Activated B cell treated with CpG ODN at 0.5 μM for 24 hours (primary cell): ENCODE measurements around the gene ANO6. TPM values are rescaled to one million over a fixed set of nuclear protein-coding genes. Genes with fewer than 3 reads are reported as not detected.

Experiments used
- ATAC-seq: fragments of 200-7000 bp; cut with Tn5 transposase; one replicate; pipeline ENCODE4 v1.10.0; 2021; ENCODE audit warnings: low read depth, mild to moderate bottlenecking, moderate library complexity
- CTCF ChIA-PET: fragments of 350-600 bp; sonication (Branson Sonifier 250); formaldehyde crosslinking; loops from one replicate; lab custom pipeline; 2021; ENCODE audit warnings: antibody characterized with exemption; lab: Charles Lee
- POLR2A ChIA-PET: fragments of 350-600 bp; sonication (Branson Sonifier 250); formaldehyde crosslinking; loops from one replicate; lab custom pipeline; 2021; ENCODE audit warnings: antibody characterized with exemption; lab: Charles Lee
- DNase-seq: peaks from one replicate; pipeline ENCODE4 v3.0.0; 2022
- H3K27ac Mint-ChIP-seq: one replicate; pipeline ENCODE4 v1.8.0; 2020; ENCODE audit warnings: mixed read lengths
- H3K27me3 Mint-ChIP-seq: one replicate; pipeline ENCODE4 v1.8.0; 2021; ENCODE audit warnings: mixed read lengths
- H3K36me3 Mint-ChIP-seq: one replicate; pipeline ENCODE4 v1.8.0; 2021; ENCODE audit warnings: low read depth, mixed read lengths
- H3K4me1 Mint-ChIP-seq: one replicate; pipeline ENCODE4 v1.8.0; 2021; ENCODE audit warnings: mixed read lengths
- H3K4me3 Mint-ChIP-seq: one replicate; pipeline ENCODE4 v1.8.0; 2020; ENCODE audit warnings: mild to moderate bottlenecking, mixed read lengths
- H3K9me3 Mint-ChIP-seq: one replicate; pipeline ENCODE4 v1.8.0; 2020; ENCODE audit warnings: mixed read lengths
- CTCF ChIP-seq: fragments of 200-600 bp; IDR thresholded peaks from one replicate; pipeline ENCODE4 v1.8.0; 2022; ENCODE audit warnings: antibody characterized with exemption, mild to moderate bottlenecking
- intact Hi-C: fragments of 100-400 bp; cut with micrococcal nuclease; formaldehyde crosslinking; loops from one replicate; pipeline ENCODE4 v1.15.1; 2024
- total RNA-seq: library from RNA; stranded (reverse); gene quantifications from 2 replicates; pipeline ENCODE4 v1.2.3, GENCODE V29; 2022

Gene ANO6
- total RNA-seq, 1 donor from 2014 or later: 16.3 TPM

GRCh38 chr12:45178771-45179170 is 37.1 kb upstream of the ANO6 start:
- no peak for DNase-seq
- CTCF ChIA-PET: no interaction called here
- TF ChIP-seq CTCF: no peak
- no peak overlapping the region for H3K4me3 Mint-ChIP-seq
- POLR2A ChIA-PET: no interaction called here
- H3K27ac Mint-ChIP-seq: no peak overlapping the region
- no peak for ATAC-seq
- peaks cover 46% of the 10 kb centered on the region for H3K36me3 Mint-ChIP-seq
- H3K27me3 Mint-ChIP-seq: no peaks in the 10 kb centered on the region
- peaks cover 20% of the 10 kb centered on the region for H3K9me3 Mint-ChIP-seq
- no peaks in the 10 kb centered on the region for H3K4me1 Mint-ChIP-seq
- intact Hi-C loops: no loop called here

- CTCF ChIA-PET: no interaction called here
- no peak overlapping the region for H3K27ac Mint-ChIP-seq
- ATAC-seq (no peak), DNase-seq (no peak)
- intact Hi-C loops: no loop called here
- H3K4me3 Mint-ChIP-seq: no peak overlapping the region
- TF ChIP-seq CTCF: no peak
- POLR2A ChIA-PET: no interaction called here
- peaks cover 20% of the 10 kb centered on the region for H3K36me3 Mint-ChIP-seq
- H3K27me3 Mint-ChIP-seq: no peaks in the 10 kb centered on the region
- peaks cover 12% of the 10 kb centered on the region for H3K4me1 Mint-ChIP-seq
- H3K9me3 Mint-ChIP-seq: peaks cover 15% of the 10 kb centered on the region
Observed at GRCh38 chr12:45182511-45182910, 33.4 kb upstream of the ANO6 start.

GRCh38 chr12:45183246-45183645 is 32.6 kb upstream of the ANO6 start:
- ATAC-seq (no peak), DNase-seq (no peak)
- intact Hi-C loops: no loop called here
- Mint-ChIP-seq H3K27me3 (no peaks in the 10 kb centered on the region), H3K4me3 (no peak overlapping the region), H3K36me3 (peaks cover 14% of the 10 kb centered on the region), H3K27ac (no peak overlapping the region), H3K4me1 (peaks cover 12% of the 10 kb centered on the region), H3K9me3 (peaks cover 7% of the 10 kb centered on the region)
- ChIA-PET CTCF (interaction anchor here (1.4 to 1.9 kb wide), 2 partner anchors 13 to 205 kb away, joined by 4 to 6 read pairs; no protein-coding TSS in a partner anchor), POLR2A (no interaction called here)
- no peak for TF ChIP-seq CTCF

GRCh38 chr12:45184147-45184963 is 31.5 kb upstream of the ANO6 start:
- no peak for ATAC-seq
- Mint-ChIP-seq H3K27ac (no peak overlapping the region), H3K27me3 (no peaks in the 10 kb centered on the region), H3K4me1 (peaks cover 12% of the 10 kb centered on the region), H3K36me3 (peaks cover 6% of the 10 kb centered on the region), H3K9me3 (no peaks in the 10 kb centered on the region), H3K4me3 (no peak overlapping the region)
- intact Hi-C loops: no loop called here
- ChIA-PET POLR2A (no interaction called here), CTCF (interaction anchor here (1.4 to 1.9 kb wide), 2 partner anchors 14 to 204 kb away, joined by 4 to 6 read pairs; no protein-coding TSS in a partner anchor)
- TF ChIP-seq CTCF: no peak
- no peak for DNase-seq

GRCh38 chr12:45186762-45187161 is 29.1 kb upstream of the ANO6 start:
- Mint-ChIP-seq H3K27ac (no peak overlapping the region), H3K27me3 (no peaks in the 10 kb centered on the region), H3K4me3 (no peak overlapping the region), H3K4me1 (peaks cover 12% of the 10 kb centered on the region), H3K36me3 (peaks cover 5% of the 10 kb centered on the region), H3K9me3 (no peaks in the 10 kb centered on the region)
- intact Hi-C loops: no loop called here
- ChIA-PET POLR2A (no interaction called here), CTCF (no interaction called here)
- no peak for TF ChIP-seq CTCF
- no peak for ATAC-seq
- DNase-seq: no peak
